ENCODE results near the gene CEP85.

GRCh38 chr1:26189751-26190275 is 44.2 kb upstream of the CEP85 start:
- 0 out of 6 replicates have a peak, but pooled peaks of 1 of the 3 experiments have one; percentile 17 for TF ChIP-seq CTCF (IDR thresholded peaks at IDR 0.05 in 2 of 3, conservative IDR thresholded peaks at IDR 0.05 in 1 of 3; ENCODE audit: borderline replicate concordance in 1 of 3, insufficient read depth in 1 of 3, low read depth in 2 of 3, low read length in 2 of 3)
- TF ChIP-seq EZH2phosphoT487 (IDR thresholded peaks at IDR 0.05; ENCODE audit: borderline replicate concordance): no peak
- TF ChIP-seq POLR2A (IDR thresholded peaks at IDR 0.05; ENCODE audit: borderline replicate concordance, extremely low read depth, insufficient read depth, insufficient read length): no peak
- no peak for TF ChIP-seq FOSL1 (IDR thresholded peaks at IDR 0.05; ENCODE audit: low read depth)
- no peak for TF ChIP-seq EZH2 (IDR thresholded peaks at IDR 0.05)
- no peak for TF ChIP-seq MAX (IDR thresholded peaks at IDR 0.05)
- TF ChIP-seq SRF (IDR thresholded peaks at IDR 0.05; ENCODE audit: low read depth): no peak
- TF ChIP-seq ATF3 (IDR thresholded peaks at IDR 0.05): no peak
- TF ChIP-seq CEBPB (IDR thresholded peaks at IDR 0.05; ENCODE audit: low read depth): no peak
- no peak for TF ChIP-seq RAD21 (IDR thresholded peaks at IDR 0.05; ENCODE audit: low read depth)
- no peak for TF ChIP-seq ZBTB33 (IDR thresholded peaks at IDR 0.05; ENCODE audit: extremely low read depth, insufficient replicate concordance, low read length)
